SHP77 treated with DMSO at 0.1 percent for 48 hours (cell line): Measurements from ENCODE around the gene ZDHHC11.
"Not testable (repeated sequence)": the region's sequence is repeated elsewhere in the genome, so short reads cannot be mapped to it uniquely, and the experiment has no call there.

Source experiments
- DNase-seq: peaks from one replicate; lab custom pipeline; 2025; lab: John Stamatoyannopoulos, UW

The ZDHHC11 gene

GRCh38 chr5:858726-859125, 7.9 kb upstream of the ZDHHC11 start:
- DNase-seq: no peak

DNA sequence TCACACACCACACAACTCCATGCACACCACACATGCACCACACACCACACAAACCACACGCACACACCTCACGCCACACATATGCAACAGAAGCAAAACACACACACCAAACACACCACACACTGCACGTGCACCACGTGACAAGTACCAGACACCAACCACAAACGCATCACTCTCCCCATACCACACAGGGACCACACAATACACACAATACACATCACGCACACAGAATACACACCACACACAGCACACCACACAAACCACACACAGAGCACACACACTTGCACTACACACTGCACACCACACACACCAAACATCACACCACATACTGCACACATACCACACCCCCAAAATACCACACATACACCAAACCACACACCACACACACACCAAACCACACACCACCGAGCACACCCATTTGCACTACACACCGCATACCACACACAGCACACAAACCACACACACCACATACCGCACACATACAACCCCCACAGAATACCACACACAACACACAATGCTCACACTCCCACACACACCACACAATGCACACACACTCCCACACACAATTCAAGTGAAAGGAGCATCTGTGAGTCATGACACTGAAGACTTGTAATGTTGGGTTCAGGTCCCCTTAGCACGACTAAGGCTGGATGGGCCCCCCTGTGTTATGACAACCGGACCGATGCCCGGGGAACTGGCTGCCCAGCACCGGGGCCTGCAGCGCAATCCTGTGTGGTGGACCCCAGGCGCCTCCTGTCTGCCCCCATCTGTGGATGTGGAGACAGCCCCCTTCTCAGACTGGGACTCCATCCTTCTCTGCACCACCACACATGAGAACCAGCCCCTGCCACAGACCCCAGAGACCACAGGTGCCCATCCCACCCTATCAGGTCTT, 6.0 kb upstream of the ZDHHC11 start:
- no peak for DNase-seq

GRCh38 chr5:855771-856530, 5.2 kb upstream of the ZDHHC11 start:
- DNase-seq: no peak

GRCh38 chr5:854966-855743, 4.4 kb upstream of the ZDHHC11 start:
- no peak for DNase-seq

DNA sequence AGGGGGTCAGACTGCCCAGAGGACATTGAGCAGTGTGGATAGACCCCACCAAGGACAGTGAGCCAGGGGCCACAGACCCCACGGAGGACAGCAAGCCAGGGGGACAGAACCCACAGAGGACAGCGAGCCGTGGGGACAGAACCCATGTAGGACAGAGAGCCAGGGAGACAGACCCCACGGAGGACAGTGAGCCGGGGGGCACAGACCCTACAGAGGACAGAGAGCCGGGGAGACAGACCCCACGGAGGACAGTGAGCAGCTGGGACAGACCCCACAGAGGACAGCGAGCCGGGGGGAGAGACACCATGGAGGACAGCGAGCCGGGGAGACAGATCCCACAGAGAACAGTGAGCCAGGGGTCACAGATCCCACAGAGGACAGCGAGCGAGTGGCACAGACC, 3.4 kb upstream of the ZDHHC11 start:
- no peak for DNase-seq

GRCh38 chr5:853416-854090, 2.8 kb upstream of the ZDHHC11 start:
- not testable (repeated sequence) for DNase-seq

GRCh38 chr5:852431-853401, 1.9 kb upstream of the ZDHHC11 start:
- DNase-seq: no peak

GRCh38 chr5:852018-852417, 1.2 kb upstream of the ZDHHC11 start:
- DNase-seq: no peak

DNA sequence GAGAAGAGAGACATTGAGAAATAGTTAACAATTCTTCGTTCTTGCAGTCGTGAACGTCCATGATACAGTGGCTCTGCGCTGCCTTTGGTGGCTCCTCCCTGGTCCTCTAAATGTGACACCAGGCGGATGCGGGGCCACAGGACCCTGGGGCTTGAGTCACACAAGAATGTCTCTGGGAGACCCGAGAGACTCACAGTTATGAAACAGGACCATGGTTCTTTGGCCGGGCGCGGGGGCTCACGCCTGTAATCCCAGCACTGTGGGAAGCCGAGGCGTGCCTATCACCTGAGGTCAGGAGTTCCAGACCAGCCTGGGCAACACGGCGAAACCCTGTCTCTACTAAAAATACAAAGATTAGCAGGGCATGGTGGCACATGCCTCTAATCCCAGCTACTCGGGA, 767 bp upstream of the ZDHHC11 start:
- DNase-seq: no peak

DNA sequence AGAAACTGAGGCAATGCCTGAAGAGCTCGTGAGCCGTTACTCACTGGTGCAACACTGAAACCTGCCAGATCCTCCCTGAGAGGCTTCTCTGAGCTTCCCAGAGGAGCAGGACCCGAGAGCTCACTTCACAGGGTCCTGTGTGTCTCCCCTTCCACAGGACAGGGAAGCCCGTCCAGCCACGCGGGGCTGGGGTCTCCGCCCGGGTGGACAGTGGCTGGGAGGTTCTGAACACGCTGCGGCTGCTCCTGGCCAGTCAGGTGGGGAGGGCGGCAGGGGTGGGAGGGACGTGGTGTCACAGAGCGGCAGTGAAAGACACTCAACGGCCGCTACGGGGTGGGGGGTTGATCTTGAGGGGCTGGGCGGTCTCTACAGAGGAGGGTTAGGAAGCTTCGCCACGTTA, 290 bp upstream of the ZDHHC11 start:
- DNase-seq: no peak

DNA sequence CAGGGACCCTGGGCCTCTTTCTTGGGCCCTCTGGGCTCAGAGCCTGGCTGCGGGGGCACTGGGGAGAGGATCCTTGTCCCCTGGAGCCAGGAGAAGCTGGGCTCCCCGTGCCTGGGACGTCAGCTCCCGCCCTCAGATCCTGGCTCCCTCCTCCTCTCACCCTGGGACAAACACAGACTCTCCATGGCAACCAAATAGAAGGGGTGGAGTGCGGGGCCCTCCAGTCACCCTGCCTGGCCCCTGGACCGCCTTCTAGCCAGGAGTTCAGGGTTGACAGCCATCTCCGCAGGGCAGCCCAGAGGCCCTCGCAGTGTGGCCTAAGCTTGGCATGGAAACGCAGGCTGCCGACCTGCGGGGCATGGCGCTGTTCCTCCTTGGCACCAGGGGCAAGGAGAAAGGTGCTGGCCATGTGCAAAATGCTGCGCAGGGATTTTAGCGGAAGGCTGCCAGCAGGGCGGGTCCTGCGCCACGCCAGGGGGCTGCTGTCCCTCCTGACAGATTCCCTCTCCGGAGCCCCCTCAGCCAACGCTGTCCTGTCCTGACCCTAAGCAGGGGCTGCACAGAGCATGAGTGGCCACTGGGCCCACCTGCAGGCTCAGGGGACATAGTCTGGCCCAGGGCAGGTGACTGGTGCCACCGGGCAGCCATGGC, 1.0 kb downstream of the ZDHHC11 start:
- DNase-seq: no peak

- DNase-seq: no peak
These were observed 2.1 kb downstream of the ZDHHC11 start for GRCh38 chr5:848671-849111.

DNA sequence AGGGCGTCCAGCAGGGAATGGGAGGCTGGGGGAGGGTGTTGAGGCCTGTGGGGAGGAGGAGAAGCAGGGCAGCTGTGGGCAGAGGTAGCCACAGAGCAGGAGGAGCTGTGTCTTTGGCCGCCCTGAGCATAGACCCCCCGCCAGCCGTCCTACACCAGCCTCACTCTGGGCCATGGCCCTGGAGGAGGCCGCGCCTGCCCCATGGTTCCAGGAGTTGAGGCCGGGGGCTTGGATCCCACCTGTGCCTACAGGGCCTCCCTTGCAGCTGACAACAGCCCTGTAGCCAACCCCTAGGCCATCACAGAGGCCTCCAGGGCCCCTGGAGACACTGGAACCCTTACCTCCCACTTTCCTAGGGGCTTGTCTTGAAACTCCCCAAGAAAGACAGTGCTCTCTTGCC, 3.0 kb downstream of the ZDHHC11 start:
- DNase-seq: not testable (repeated sequence)

DNA sequence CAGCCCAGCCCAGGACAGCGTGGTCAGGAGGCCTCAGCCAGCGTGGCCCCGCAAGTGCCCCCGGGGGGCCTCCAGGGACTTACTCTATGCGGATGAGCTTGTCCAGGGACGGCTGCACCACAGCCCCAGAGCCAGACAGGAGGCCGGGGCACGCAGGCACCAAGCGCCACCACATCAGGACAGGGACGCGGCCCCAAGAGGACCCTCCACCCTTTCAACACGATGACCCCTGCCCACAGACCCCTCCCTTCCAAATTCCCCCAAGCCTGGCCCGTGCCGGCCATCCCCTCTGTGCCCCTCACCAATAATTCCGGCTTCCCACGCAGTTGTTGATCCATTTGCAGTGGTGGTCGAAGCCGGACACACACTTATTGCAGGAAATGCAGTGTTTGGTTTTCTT, 3.6 kb downstream of the ZDHHC11 start:
- DNase-seq: not testable (repeated sequence)

DNA sequence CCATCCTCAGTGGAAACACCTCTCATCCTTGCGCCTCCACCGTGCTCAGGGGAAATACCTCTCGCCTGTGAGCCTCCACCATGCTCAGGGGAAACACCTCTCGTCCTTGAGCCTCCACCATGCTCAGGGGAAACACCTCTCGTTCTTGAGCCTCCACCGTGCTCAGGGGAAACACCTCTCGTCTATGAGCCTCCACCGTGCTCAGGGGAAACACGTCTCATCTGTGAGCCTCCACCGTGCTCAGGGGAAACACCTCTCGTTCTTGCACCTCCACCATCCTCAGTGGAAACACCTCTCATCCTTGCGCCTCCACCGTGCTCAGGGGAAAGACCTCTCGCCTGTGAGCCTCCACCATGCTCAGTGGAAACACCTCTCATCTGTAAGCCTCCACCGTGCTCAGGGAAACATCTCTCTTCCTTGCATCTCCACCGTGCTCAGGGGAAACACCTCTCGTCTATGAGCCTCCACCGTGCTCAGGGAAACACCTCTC, 4.1 kb downstream of the ZDHHC11 start:
- not testable (repeated sequence) for DNase-seq

GRCh38 chr5:845676-846601, 4.8 kb downstream of the ZDHHC11 start:
- DNase-seq: not testable (repeated sequence)

DNA sequence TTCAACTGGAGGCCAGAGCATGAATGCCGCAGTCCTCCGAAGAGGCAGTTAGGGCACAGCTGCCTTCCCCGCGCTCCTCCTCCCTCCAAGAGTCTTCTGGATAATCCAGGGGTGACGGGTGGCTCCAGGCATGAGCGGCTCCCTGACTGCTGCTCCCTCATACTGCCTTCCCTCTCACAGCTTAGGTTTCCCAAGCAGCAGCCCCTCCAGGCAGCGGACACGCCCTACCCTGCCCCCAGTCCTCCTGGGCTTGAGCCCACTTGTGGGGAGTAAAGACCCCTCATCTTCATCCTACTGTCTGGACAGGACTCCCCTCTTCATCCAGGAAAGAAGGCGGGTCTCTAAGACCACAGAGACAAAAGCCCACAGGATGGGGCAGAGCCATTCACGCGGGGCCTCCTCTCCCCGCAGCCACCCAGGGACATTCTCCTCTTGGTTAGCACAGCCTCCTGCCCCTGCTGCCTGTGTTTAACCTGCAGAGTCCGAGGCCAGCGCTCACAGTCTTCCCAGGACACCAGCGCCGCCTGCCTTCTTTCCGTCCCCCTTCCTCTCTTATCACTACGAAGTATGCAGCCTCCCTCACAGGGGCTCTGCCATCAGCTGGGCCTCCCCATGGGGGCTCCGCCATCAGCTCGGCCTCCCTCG, 5.6 kb downstream of the ZDHHC11 start:
- DNase-seq: not testable (repeated sequence)

DNA sequence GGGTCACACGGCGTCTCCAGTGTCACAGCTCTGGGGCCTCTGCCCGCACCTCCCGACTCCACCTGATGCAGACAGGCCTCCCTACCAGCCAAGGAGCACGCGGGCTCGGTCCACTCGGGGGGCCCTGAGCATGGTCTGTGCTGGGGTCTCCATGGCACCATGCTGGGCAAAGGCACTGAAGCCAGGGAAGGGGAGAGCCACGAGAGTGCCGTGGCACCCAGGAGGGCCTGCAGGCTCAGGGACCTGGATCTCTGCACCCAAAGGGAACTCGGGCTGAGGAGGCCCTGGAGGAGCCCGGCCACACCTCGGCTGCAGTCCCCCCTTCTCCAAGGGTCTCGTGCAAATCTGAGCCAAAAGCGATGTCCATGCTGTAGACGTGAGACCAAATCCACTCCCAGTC, 6.4 kb downstream of the ZDHHC11 start:
- not testable (repeated sequence) for DNase-seq
